CD4-positive, CD25-positive, alpha-beta regulatory T cell (primary cell): Measurements from ENCODE around the gene PTPRG. TPM values are rescaled to one million over a fixed set of nuclear protein-coding genes. Genes with fewer than 3 reads are reported as not detected.

ENCODE experiments used
- ATAC-seq, 2 donors: fragments of 150-1000 bp; cut with Tn5 transposase; one replicate each; pipeline ENCODE4 v1.10.0; 2021; ENCODE audit warnings: low read depth in 2 of 2, moderate number of reproducible peaks in 2 of 2, moderate library complexity in 1 of 2
- DNase-seq, 3 donors: peaks; one replicate each; pipeline versions ENCODE4 v3.0.0 to v3.0.0-alpha.2; 2012 to 2022; ENCODE audit warnings: mixed read lengths in 1 of 3
- H3K27ac ChIP-seq: one replicate; pipeline ENCODE4 v1.7.0; 2013; ENCODE audit warnings: mild to moderate bottlenecking, low read length; ENCODE audit not compliant: insufficient read depth, poor library complexity, severe bottlenecking
- H3K27me3 ChIP-seq: one replicate; pipeline ENCODE4 v1.7.0; 2013; ENCODE audit warnings: low read length; ENCODE audit not compliant: control insufficient read depth, insufficient read depth
- H3K36me3 ChIP-seq: one replicate; pipeline ENCODE4 v1.7.0; 2013; ENCODE audit warnings: mild to moderate bottlenecking, low read length, moderate library complexity; ENCODE audit not compliant: control insufficient read depth, insufficient read depth
- H3K4me1 ChIP-seq: 2 replicates; pipeline ENCODE4 v1.7.0; 2013; ENCODE audit warnings: mild to moderate bottlenecking, low read length; ENCODE audit not compliant: insufficient read depth, control insufficient read depth, poor library complexity, severe bottlenecking
- H3K4me3 ChIP-seq: one replicate; pipeline ENCODE4 v1.7.0; 2013; ENCODE audit warnings: low read depth, mild to moderate bottlenecking, low read length, moderate library complexity
- H3K9me3 ChIP-seq, 2 experiments: 1 replicate in 1 of 2; 2 replicates in 1 of 2; pipeline ENCODE4 v1.7.0; 2013; ENCODE audit warnings: low read length in 2 of 2, mild to moderate bottlenecking in 1 of 2, moderate library complexity in 1 of 2; ENCODE audit not compliant: control insufficient read depth in 2 of 2
- H3K27ac Mint-ChIP-seq, 3 donors: one replicate each; pipeline ENCODE4 v1.8.0; 2020 to 2022; ENCODE audit warnings: mild to moderate bottlenecking in 3 of 3, mixed read lengths in 3 of 3, moderate library complexity in 2 of 3
- H3K27me3 Mint-ChIP-seq: one replicate; pipeline ENCODE4 v1.8.0; 2022; ENCODE audit warnings: mild to moderate bottlenecking, mixed read lengths
- H3K36me3 Mint-ChIP-seq: one replicate; pipeline ENCODE4 v1.8.0; 2020; ENCODE audit warnings: mixed read lengths
- H3K4me1 Mint-ChIP-seq, 4 donors: one replicate each; pipeline ENCODE4 v1.8.0; 2020 to 2022; ENCODE audit warnings: mixed read lengths in 4 of 4, mild to moderate bottlenecking in 1 of 4
- H3K4me3 Mint-ChIP-seq, 4 donors: one replicate each; pipeline ENCODE4 v1.8.0; 2020 to 2022; ENCODE audit warnings: mild to moderate bottlenecking in 4 of 4, mixed read lengths in 4 of 4, moderate library complexity in 3 of 4
- H3K9me3 Mint-ChIP-seq, 7 donors: one replicate each; pipeline ENCODE4 v1.8.0; 2020 to 2022; ENCODE audit warnings: mixed read lengths in 7 of 7, mild to moderate bottlenecking in 3 of 7, moderate library complexity in 2 of 7
- polyA plus RNA-seq, 4 donors: library from polyadenylated mRNA; unstranded; fragments of 300-500 nt; fragmentation: Illumina TruSeq; gene quantifications; one replicate each; pipeline ENCODE4 v1.2.3, GENCODE V29; 2021
- total RNA-seq: library from RNA; stranded (reverse); gene quantifications from one replicate; pipeline ENCODE4 v1.2.3, GENCODE V29; 2022

Gene PTPRG
- total and polyA plus RNA-seq, 5 donors from 2014 or later: not detected

DNA sequence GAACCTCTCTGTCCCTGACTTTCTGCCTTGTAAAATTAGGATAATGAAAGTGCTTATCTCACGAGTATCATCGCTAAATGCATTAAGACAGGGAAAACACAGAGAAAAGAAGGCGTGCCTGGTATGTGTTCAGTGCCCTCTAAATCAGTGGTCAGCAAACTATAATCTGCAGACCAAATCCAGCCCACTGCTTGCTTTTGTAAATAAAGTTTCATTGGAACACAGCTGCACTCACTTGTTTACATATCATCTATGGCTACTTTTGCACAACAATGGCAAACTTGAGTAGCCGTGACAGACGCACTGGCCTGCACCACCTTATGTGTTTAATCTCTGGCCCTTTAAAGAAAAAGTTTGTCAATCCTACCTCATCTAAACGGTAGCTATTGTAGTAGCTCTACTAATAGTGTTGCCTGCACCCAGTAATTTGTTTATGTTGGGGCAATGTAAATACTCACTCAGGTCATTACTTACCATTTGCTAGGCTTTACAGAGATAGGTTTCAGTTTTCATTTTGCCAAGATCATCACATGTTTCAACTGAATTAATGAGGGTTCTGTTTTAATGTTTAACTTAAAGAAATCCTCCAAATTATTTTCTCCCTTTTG lies 582.6 kb downstream of the PTPRG start:
- H3K9me3 Mint-ChIP-seq: peaks cover 0 to 3% (median 0%) of the 10 kb centered on the region in 7 donors
- ATAC-seq: no peak
- H3K36me3 ChIP-seq: no peaks in the 10 kb centered on the region
- H3K27ac Mint-ChIP-seq: no peak overlapping the region
- no peak overlapping the region for H3K4me3 ChIP-seq
- no peaks in the 10 kb centered on the region for H3K27me3 Mint-ChIP-seq
- no peak overlapping the region for H3K27ac ChIP-seq
- no peaks in the 10 kb centered on the region for H3K9me3 ChIP-seq
- DNase-seq: no peak
- H3K27me3 ChIP-seq: no peaks in the 10 kb centered on the region
- no peaks in the 10 kb centered on the region for H3K4me1 Mint-ChIP-seq
- no peaks in the 10 kb centered on the region for H3K4me1 ChIP-seq
- no peaks in the 10 kb centered on the region for H3K36me3 Mint-ChIP-seq
- no peak overlapping the region for H3K4me3 Mint-ChIP-seq

DNA sequence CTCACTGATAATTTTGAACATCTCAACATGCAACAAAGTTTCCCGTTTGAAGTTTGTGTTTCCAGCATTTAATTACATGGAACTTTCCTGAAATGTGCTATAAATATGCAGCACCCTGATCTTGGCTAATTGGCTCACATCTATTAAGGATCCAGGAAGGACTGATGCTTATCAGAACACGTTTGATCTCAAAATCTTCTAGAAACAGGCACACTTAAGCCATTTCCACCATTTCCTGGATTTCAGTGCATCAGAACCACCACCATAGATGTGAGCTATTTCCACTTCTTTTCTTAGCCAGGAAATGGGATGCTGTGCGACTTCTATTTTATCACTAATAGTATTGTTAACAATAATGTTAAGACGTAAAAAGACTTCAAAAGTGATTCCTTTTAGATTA lies 583.1 kb downstream of the PTPRG start:
- DNase-seq (no peak), ATAC-seq (no peak)
- no peaks in the 10 kb centered on the region for H3K4me1 ChIP-seq
- Mint-ChIP-seq H3K27ac (no peak overlapping the region), H3K36me3 (no peaks in the 10 kb centered on the region), H3K4me3 (no peak overlapping the region), H3K4me1 (no peaks in the 10 kb centered on the region), H3K9me3 (peaks cover 0 to 3% (median 0%) of the 10 kb centered on the region in 7 donors), H3K27me3 (no peaks in the 10 kb centered on the region)
- no peaks in the 10 kb centered on the region for H3K36me3 ChIP-seq
- H3K27ac ChIP-seq: no peak overlapping the region
- H3K4me3 ChIP-seq: no peak overlapping the region
- H3K9me3 ChIP-seq: no peaks in the 10 kb centered on the region
- no peaks in the 10 kb centered on the region for H3K27me3 ChIP-seq

DNA sequence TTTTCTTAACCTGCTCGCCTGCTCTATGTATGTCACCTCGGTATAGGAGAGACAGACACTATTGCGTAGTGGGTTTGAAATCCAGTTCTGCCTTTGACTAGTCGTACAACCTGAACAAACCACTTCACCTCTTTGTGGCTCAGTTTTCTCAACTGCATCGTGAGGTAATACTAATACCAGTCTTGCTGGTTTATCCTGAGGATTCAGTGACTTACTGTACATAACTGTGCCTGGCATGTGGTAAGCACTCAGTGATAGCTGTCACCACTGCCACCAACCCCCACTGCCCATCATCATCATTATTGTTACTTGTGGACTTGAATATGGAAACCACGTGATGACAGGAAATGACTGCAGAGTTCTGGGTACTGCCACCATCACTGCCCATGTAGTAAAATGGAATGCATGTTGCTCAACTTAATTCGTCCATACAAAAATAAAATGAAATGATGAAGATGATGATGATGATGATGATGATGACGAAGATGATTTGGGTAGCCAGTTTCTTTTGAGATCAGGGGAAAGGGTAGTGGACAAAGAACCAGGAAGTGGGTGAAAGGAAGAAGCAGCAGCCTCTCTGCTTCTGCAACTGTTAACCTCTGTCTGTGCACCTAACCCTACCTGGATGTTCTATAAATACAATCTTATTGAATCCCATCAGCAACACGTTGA lies 583.9 kb downstream of the PTPRG start:
- Histone ChIP-seq H3K36me3 (no peaks in the 10 kb centered on the region), H3K4me3 (no peak overlapping the region), H3K27ac (no peak overlapping the region), H3K4me1 (no peaks in the 10 kb centered on the region), H3K27me3 (no peaks in the 10 kb centered on the region), H3K9me3 (no peaks in the 10 kb centered on the region)
- no peaks in the 10 kb centered on the region for H3K27me3 Mint-ChIP-seq
- no peaks in the 10 kb centered on the region for H3K4me1 Mint-ChIP-seq
- no peak for DNase-seq
- ATAC-seq: no peak
- H3K4me3 Mint-ChIP-seq: no peak overlapping the region
- H3K27ac Mint-ChIP-seq: no peak overlapping the region
- no peaks in the 10 kb centered on the region for H3K36me3 Mint-ChIP-seq
- peaks cover 0 to 4% (median 0%) of the 10 kb centered on the region in 7 donors for H3K9me3 Mint-ChIP-seq

DNA sequence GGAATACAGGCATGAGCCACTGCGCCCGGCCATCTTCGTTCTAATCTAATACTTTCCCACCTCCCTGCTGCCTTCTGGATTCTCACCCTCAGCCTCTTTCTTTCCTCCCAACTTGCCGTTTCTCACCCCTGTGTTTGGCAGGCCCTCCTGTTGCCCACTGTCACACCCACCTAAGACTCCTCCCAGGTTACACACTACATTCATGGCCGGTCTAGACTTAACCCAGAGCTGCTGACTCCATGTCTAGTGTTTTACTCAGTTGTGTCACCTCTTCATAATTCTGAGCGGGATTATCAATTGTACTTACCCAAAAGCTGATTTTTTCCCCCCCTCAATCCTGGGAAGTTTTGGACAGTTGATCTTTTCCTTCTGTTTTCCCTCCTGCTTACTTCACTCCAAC lies 588.2 kb downstream of the PTPRG start:
- Mint-ChIP-seq H3K4me3 (no peak overlapping the region), H3K36me3 (no peaks in the 10 kb centered on the region), H3K4me1 (no peaks in the 10 kb centered on the region), H3K27me3 (no peaks in the 10 kb centered on the region), H3K9me3 (peaks cover 0 to 4% (median 0%) of the 10 kb centered on the region in 7 donors), H3K27ac (no peak overlapping the region)
- Histone ChIP-seq H3K27me3 (no peaks in the 10 kb centered on the region), H3K4me1 (no peaks in the 10 kb centered on the region), H3K27ac (no peak overlapping the region), H3K36me3 (no peaks in the 10 kb centered on the region), H3K4me3 (no peak overlapping the region), H3K9me3 (no peaks in the 10 kb centered on the region)
- ATAC-seq (no peak), DNase-seq (no peak)

DNA sequence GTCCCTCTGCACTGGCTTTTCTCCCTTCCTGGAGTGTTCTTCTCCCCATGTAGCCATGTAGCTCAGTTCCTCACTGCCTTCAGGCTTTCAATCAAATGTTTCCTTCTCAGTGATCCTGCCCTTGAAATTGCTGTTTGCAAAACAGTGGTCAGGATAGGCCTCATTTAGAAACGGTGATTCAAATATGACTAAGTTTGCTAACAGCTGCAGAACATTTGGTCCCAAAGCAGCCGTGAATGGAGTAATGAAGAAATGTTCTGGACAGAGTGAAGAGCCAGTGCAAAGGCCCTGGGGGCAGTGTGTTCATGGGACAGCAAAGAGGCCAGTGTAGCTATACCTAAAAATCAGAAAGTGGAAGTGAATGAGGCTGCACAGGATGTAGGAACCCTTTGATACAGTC lies 588.6 kb downstream of the PTPRG start:
- H3K36me3 Mint-ChIP-seq: no peaks in the 10 kb centered on the region
- Histone ChIP-seq H3K27me3 (no peaks in the 10 kb centered on the region), H3K4me3 (no peak overlapping the region), H3K9me3 (no peaks in the 10 kb centered on the region), H3K27ac (no peak overlapping the region), H3K36me3 (no peaks in the 10 kb centered on the region), H3K4me1 (no peaks in the 10 kb centered on the region)
- no peaks in the 10 kb centered on the region for H3K27me3 Mint-ChIP-seq
- ATAC-seq: no peak
- no peak overlapping the region for H3K27ac Mint-ChIP-seq
- H3K4me1 Mint-ChIP-seq: no peaks in the 10 kb centered on the region
- no peak for DNase-seq
- no peak overlapping the region for H3K4me3 Mint-ChIP-seq
- H3K9me3 Mint-ChIP-seq: peaks cover 0 to 4% (median 0%) of the 10 kb centered on the region in 7 donors

DNA sequence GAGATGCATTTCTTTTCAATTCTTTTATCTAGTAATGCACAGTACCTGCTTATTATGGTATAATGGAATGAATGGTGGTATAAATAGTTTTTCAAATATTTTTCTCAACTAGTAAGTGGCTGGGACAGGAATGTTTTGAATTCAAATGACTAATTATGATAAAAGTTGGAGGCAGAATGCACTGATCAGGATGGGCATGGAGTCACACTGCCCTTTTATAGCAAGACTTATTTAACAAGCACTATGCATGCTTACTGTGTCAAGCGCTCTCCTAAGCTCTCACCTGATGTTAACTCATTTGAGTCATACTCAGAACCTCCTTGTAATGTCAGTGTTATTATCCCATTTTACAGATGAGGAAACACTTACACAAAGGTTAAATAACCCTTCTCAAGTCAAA lies 590.2 kb downstream of the PTPRG start:
- H3K27me3 Mint-ChIP-seq: no peaks in the 10 kb centered on the region

DNA sequence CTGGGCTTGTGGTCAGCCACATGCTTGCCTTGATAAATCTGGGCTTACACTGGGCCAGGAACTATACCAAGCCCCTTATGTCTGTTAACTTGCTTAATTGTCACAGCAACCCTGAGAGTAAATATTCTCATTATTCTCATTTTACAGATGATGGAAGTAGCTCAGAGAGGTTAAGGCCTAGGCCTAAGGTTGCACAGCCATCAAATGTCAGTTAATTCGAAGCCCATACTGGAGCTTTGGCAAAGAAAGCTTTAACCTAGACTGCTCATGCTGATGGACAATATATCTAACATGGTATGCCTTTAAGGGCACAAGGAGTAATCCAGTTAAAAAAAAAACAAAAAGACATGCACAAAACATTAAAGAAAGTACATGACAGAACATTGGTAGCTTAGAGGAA lies 591.9 kb downstream of the PTPRG start:
- Histone ChIP-seq H3K9me3 (no peaks in the 10 kb centered on the region), H3K4me3 (no peak overlapping the region), H3K27ac (no peak overlapping the region), H3K36me3 (no peaks in the 10 kb centered on the region), H3K4me1 (no peaks in the 10 kb centered on the region), H3K27me3 (no peaks in the 10 kb centered on the region)
- Mint-ChIP-seq H3K27me3 (no peaks in the 10 kb centered on the region), H3K36me3 (no peaks in the 10 kb centered on the region), H3K27ac (no peak overlapping the region), H3K9me3 (peaks cover 0 to 6% (median 0%) of the 10 kb centered on the region in 7 donors), H3K4me3 (no peak overlapping the region), H3K4me1 (no peaks in the 10 kb centered on the region)
- DNase-seq (no peak), ATAC-seq (no peak)

More for the DNA sequence above, 590.2 kb downstream of the PTPRG start:
- ATAC-seq (no peak), DNase-seq (no peak)
- Histone ChIP-seq H3K27me3 (no peaks in the 10 kb centered on the region), H3K36me3 (no peaks in the 10 kb centered on the region), H3K4me3 (no peak overlapping the region), H3K4me1 (no peaks in the 10 kb centered on the region), H3K27ac (no peak overlapping the region), H3K9me3 (no peaks in the 10 kb centered on the region)
- Mint-ChIP-seq H3K4me1 (no peaks in the 10 kb centered on the region), H3K27ac (no peak overlapping the region), H3K9me3 (peaks cover 0 to 4% (median 0%) of the 10 kb centered on the region in 7 donors), H3K36me3 (no peaks in the 10 kb centered on the region), H3K4me3 (no peak overlapping the region)
